Keratinocyte (primary cell): ENCODE results near the gene RNF150. TPM values are rescaled to one million over a fixed set of nuclear protein-coding genes. Genes with fewer than 3 reads are reported as not detected.

Experiments used
- DNase-seq: peaks from one replicate; pipeline ENCODE4 v3.0.0-alpha.2; 2011; ENCODE audit warnings: low read depth, missing footprints, low spot score
- FAIRE-seq: peaks from 2 replicates; lab custom pipeline; 2011; peaks lifted over from hg19 to GRCh38; lab: Jason Lieb, UNC
- H2AFZ ChIP-seq: 2 replicates; pipeline ENCODE4 v1.6.0; 2012; ENCODE audit warnings: low read length, control low read depth, inconsistent platforms; ENCODE audit not compliant: control insufficient read depth
- H3K27ac ChIP-seq: 2 replicates; pipeline ENCODE4 v1.5.1; 2011; ENCODE audit warnings: low read length; ENCODE audit not compliant: control insufficient read depth, insufficient read depth
- H3K27me3 ChIP-seq: 3 replicates; pipeline ENCODE4 v1.6.0; 2011; ENCODE audit warnings: low read length; ENCODE audit not compliant: control insufficient read depth, insufficient read depth; ENCODE audit errors: extremely low read depth
- H3K36me3 ChIP-seq, 2 experiments: 2 replicates in 1 of 2; 3 replicates in 1 of 2; pipeline ENCODE4 v1.5.1; 2011; ENCODE audit warnings: low read length in 2 of 2, mild to moderate bottlenecking in 1 of 2; ENCODE audit not compliant: control insufficient read depth in 2 of 2, insufficient read depth in 2 of 2; ENCODE audit errors: extremely low read depth in 1 of 2
- H3K4me1 ChIP-seq: 3 replicates; pipeline ENCODE4 v1.5.1; 2011; ENCODE audit warnings: low read length; ENCODE audit not compliant: control insufficient read depth, insufficient read depth; ENCODE audit errors: extremely low read depth
- H3K4me2 ChIP-seq: 3 replicates; pipeline ENCODE4 v1.6.0; 2011; ENCODE audit warnings: low read depth, low read length; ENCODE audit not compliant: control insufficient read depth, insufficient read depth; ENCODE audit errors: extremely low read depth
- H3K4me3 ChIP-seq, 3 experiments: fragments of 200-600 bp in 1 of 3; sonication (generic) in 1 of 3; 2 replicates in 2 of 3; 3 replicates in 1 of 3; pipeline ENCODE4 v1.5.1; 2011 to 2016; ENCODE audit warnings: low read length in 3 of 3, mild to moderate bottlenecking in 3 of 3, control low read depth in 2 of 3, inconsistent platforms in 1 of 3, low read depth in 1 of 3, mixed read lengths in 1 of 3, mixed run types in 1 of 3, moderate library complexity in 1 of 3; ENCODE audit not compliant: control insufficient read depth in 2 of 3, insufficient read depth in 2 of 3; ENCODE audit errors: extremely low read depth in 1 of 3
- H3K79me2 ChIP-seq: 2 replicates; pipeline ENCODE4 v1.6.0; 2012; ENCODE audit warnings: low read length; ENCODE audit not compliant: control insufficient read depth, insufficient read depth
- H3K9ac ChIP-seq: 3 replicates; pipeline ENCODE4 v1.6.0; 2011; ENCODE audit warnings: low read length; ENCODE audit not compliant: control insufficient read depth, insufficient read depth; ENCODE audit errors: extremely low read depth
- H3K9me1 ChIP-seq: 3 replicates; pipeline ENCODE4 v1.6.0; 2011; ENCODE audit warnings: low read length; ENCODE audit not compliant: control insufficient read depth, insufficient read depth; ENCODE audit errors: extremely low read depth
- H3K9me3 ChIP-seq: 2 replicates; pipeline ENCODE4 v1.5.1; 2012; ENCODE audit warnings: low read depth, low read length; ENCODE audit not compliant: control insufficient read depth
- H4K20me1 ChIP-seq: 3 replicates; pipeline ENCODE4 v1.6.0; 2011; ENCODE audit warnings: low read length; ENCODE audit not compliant: control insufficient read depth, insufficient read depth; ENCODE audit errors: extremely low read depth
- CTCF ChIP-seq, 3 experiments: IDR thresholded peaks in 1 of 3; conservative IDR thresholded peaks in 1 of 3; optimal IDR thresholded peaks in 1 of 3; 2 replicates in 2 of 3; 3 replicates in 1 of 3; pipeline versions ENCODE3 to v1.5.1; 2011; ENCODE audit warnings: low read length in 3 of 3, mild to moderate bottlenecking in 3 of 3, moderate library complexity in 2 of 3, control low read depth in 1 of 3, inconsistent platforms in 1 of 3; ENCODE audit not compliant: insufficient read depth in 2 of 3; ENCODE audit errors: extremely low read depth in 1 of 3
- EZH2 ChIP-seq: IDR thresholded peaks from one replicate; pipeline ENCODE4 v1.6.1; 2012; ENCODE audit warnings: inconsistent platforms, mild to moderate bottlenecking, low read length, moderate library complexity
- dilution Hi-C: fragments of 300-500 bp; cut with MboI; formaldehyde crosslinking; loops from one replicate; pipeline ENCODE4 v1.7.0; 2020; ENCODE audit warnings: low sequenced_read_pairs; ENCODE audit not compliant: extremely low pct_ligation_motif_present
- polyA plus RNA-seq, 5 experiments: library from polyadenylated mRNA; depleted of rRNA in 3 of 5; stranded (reverse) in 3 of 5; stranded (forward) in 1 of 5; unstranded in 1 of 5; fragments of >200 nt; gene quantifications; 1 replicate in 1 of 5; 2 replicates in 3 of 5; 3 replicates in 1 of 5; pipeline versions ENCODE4 v1.2.1 to v1.2.3, GENCODE V29; 2011 to 2012; ENCODE audit warnings: missing spikeins in 2 of 5, low read depth in 1 of 5, low replicate concordance in 1 of 5

Gene RNF150
- polyA plus RNA-seq, 1 donor (not counting 4 experiments of a cell fraction or from before 2014, with no cell fraction given), result 0.18 TPM

- no peaks in the 10 kb centered on the region for H4K20me1 ChIP-seq
- H3K9ac ChIP-seq, result no peak overlapping the region
- peaks cover 3% of the 10 kb centered on the region for H3K9me3 ChIP-seq
- TF ChIP-seq CTCF (optimal IDR thresholded peaks at IDR 0.05 in 1 of 3, IDR thresholded peaks at IDR 0.05 in 1 of 3, conservative IDR thresholded peaks at IDR 0.05 in 1 of 3; ENCODE audit: extremely low read depth in 1 of 3, insufficient read depth in 2 of 3, low read length in 3 of 3), result no peak
- no peak for TF ChIP-seq EZH2
- no peaks in the 10 kb centered on the region for H3K79me2 ChIP-seq
- peak overlapping the region; percentile 58 for H3K4me2 ChIP-seq
- no peaks in the 10 kb centered on the region for H3K9me1 ChIP-seq
- H3K27ac ChIP-seq, result peak overlapping the region; percentile 25
- peak; percentile 65 for FAIRE-seq
- H2AFZ ChIP-seq, result peak overlapping the region; percentile 34
- no peaks in the 10 kb centered on the region for H3K36me3 ChIP-seq
- no peak for DNase-seq
- H3K27me3 ChIP-seq, result no peaks in the 10 kb centered on the region
- no peak overlapping the region for H3K4me3 ChIP-seq
- peaks cover 14% of the 10 kb centered on the region for H3K4me1 ChIP-seq
- dilution Hi-C loops, result no loop called here
Observed at GRCh38 chr4:141047228-141047884, 85.9 kb downstream of the RNF150 start.

- TF ChIP-seq EZH2 (no peak), CTCF (optimal IDR thresholded peaks at IDR 0.05 in 1 of 3, IDR thresholded peaks at IDR 0.05 in 1 of 3, conservative IDR thresholded peaks at IDR 0.05 in 1 of 3; ENCODE audit: extremely low read depth in 1 of 3, insufficient read depth in 2 of 3, low read length in 3 of 3) (no peak)
- peak; percentile 52 for DNase-seq
- Histone ChIP-seq H3K36me3 (no peaks in the 10 kb centered on the region), H3K27ac (no peak overlapping the region), H3K27me3 (no peaks in the 10 kb centered on the region), H4K20me1 (no peaks in the 10 kb centered on the region), H2AFZ (peak overlapping the region; percentile 32), H3K9me3 (peaks cover 3% of the 10 kb centered on the region), H3K4me1 (peaks cover 14% of the 10 kb centered on the region), H3K79me2 (no peaks in the 10 kb centered on the region), H3K9ac (no peak overlapping the region), H3K9me1 (no peaks in the 10 kb centered on the region), H3K4me3 (no peak overlapping the region), H3K4me2 (peak overlapping the region; percentile 58)
- dilution Hi-C loops, result no loop called here
- FAIRE-seq, result peak; percentile 87
Observed at GRCh38 chr4:141046255-141046654, 87.0 kb downstream of the RNF150 start.
